ENCODE data around the gene SEMA4D.

The SEMA4D gene

GRCh38 chr9:89460551-89460950 lies 37.4 kb downstream of the SEMA4D start:
- Histone ChIP-seq H3K79me2 (ENCODE audit: insufficient read depth, low read depth) (peaks cover 96% of the 10 kb centered on the region), H4K20me1 (ENCODE audit: insufficient read depth) (peaks cover 45% of the 10 kb centered on the region)
- TF ChIP-seq CTCF (conservative IDR thresholded peaks at IDR 0.05; ENCODE audit: low read depth, low read length) = no peak

DNA sequence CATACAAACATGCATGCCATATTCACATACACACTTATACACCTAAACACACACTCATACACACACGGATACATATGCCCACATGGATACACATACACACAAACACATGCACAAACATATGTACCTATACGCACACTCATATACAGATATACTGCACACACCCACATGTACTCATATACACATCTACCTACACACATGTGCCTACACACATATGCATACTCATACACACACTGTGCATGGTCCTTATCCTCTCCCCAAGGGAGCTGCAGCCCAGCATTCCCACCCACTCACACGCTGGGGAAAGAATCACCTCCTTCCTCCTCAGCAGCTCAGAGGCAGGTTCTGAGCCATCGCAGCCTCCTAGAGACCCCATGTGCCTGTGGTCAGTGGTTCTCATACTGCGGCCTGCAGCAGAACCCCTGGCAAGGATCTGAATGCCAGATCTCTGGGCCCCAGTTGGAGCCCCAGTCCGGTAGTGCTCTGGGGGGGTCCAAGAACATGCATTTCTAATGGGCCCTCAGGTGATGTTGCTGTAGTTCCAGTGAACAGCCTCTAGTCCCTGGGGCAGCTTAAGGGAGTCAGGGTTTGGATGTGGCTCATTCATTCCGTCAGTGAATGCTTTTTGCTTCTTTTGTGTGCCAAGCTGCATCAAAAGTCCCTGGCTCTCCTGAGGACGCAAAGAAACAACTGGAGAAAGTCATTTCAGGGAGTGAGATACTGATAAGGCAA lies 39.0 kb downstream of the SEMA4D start:
- H3K4me1 ChIP-seq (ENCODE audit: low read depth, poor library complexity, severe bottlenecking) = peaks cover 22% of the 10 kb centered on the region
- no peak for TF ChIP-seq CTCF (conservative IDR thresholded peaks at IDR 0.05; ENCODE audit: low read depth, low read length)

More at GRCh38 chr9:89460551-89460950, 37.4 kb downstream of the SEMA4D start:
- Histone ChIP-seq H3K4me3 (IDR thresholded peaks at IDR 0.05; ENCODE audit: insufficient read depth, low read depth, low read length) (no peak overlapping the region), H3K36me3 (ENCODE audit: insufficient read depth) (peaks cover 2% of the 10 kb centered on the region; the same call in 1 of the 2 replicates), H3K4me1 (ENCODE audit: low read depth, poor library complexity, severe bottlenecking) (peaks cover 38% of the 10 kb centered on the region), H2AFZ (ENCODE audit: low read depth) (no peak overlapping the region), H3K4me2 (no peak overlapping the region), H3K9ac (no peak overlapping the region), H3K27ac (no peak overlapping the region), H3K27me3 (ENCODE audit: insufficient read depth, low read depth) (no peaks in the 10 kb centered on the region)

DNA sequence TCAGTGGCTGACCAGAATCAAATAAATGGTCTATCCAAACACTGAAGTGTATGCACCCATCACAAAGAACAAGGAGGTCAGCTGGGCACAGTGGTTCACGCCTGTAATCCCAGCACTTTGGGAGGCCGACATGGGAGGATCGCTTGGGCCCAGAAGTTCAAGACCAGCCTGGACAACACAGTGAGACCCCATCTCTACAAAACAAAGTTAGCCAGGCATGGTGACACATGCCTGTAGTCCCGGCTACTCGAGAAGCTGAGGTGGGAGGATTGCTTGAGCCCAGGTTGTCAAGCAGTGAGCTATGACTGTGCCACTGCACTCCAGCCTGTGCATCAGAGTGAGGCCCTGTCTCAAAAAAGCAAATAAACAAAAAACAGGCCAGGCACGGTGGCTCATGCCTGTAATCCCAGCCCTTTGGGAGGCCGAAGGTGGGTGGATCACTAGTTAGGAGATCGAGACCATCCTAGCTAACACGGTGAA lies 40.5 kb downstream of the SEMA4D start:
- Histone ChIP-seq H3K27me3 (ENCODE audit: insufficient read depth, low read depth) (no peaks in the 10 kb centered on the region), H2AFZ (ENCODE audit: low read depth) (no peak overlapping the region), H3K36me3 (ENCODE audit: insufficient read depth) (peaks cover 13% of the 10 kb centered on the region; the same call in 1 of the 2 replicates), H3K9ac (no peak overlapping the region), H4K20me1 (ENCODE audit: insufficient read depth) (peaks cover 27% of the 10 kb centered on the region), H3K4me1 (ENCODE audit: low read depth, poor library complexity, severe bottlenecking) (peaks cover 12% of the 10 kb centered on the region), H3K4me3 (IDR thresholded peaks at IDR 0.05; ENCODE audit: insufficient read depth, low read depth, low read length) (no peak overlapping the region), H3K4me2 (no peak overlapping the region), H3K27ac (no peak overlapping the region), H3K79me2 (ENCODE audit: insufficient read depth, low read depth) (peaks cover 86% of the 10 kb centered on the region)
- TF ChIP-seq CTCF (conservative IDR thresholded peaks at IDR 0.05; ENCODE audit: low read depth, low read length) = no peak

More for the DNA sequence above, 39.0 kb downstream of the SEMA4D start:
- Histone ChIP-seq H3K36me3 (ENCODE audit: insufficient read depth) (peaks cover 13% of the 10 kb centered on the region; the same call in 1 of the 2 replicates), H3K4me2 (no peak overlapping the region), H3K4me3 (IDR thresholded peaks at IDR 0.05; ENCODE audit: insufficient read depth, low read depth, low read length) (no peak overlapping the region), H4K20me1 (ENCODE audit: insufficient read depth) (peaks cover 29% of the 10 kb centered on the region), H3K27ac (no peak overlapping the region), H2AFZ (ENCODE audit: low read depth) (no peak overlapping the region), H3K9ac (no peak overlapping the region), H3K79me2 (ENCODE audit: insufficient read depth, low read depth) (peaks cover 93% of the 10 kb centered on the region), H3K27me3 (ENCODE audit: insufficient read depth, low read depth) (no peaks in the 10 kb centered on the region)

- no peak overlapping the region for H3K9ac ChIP-seq
- peaks cover 14% of the 10 kb centered on the region; the same call in 1 of the 2 replicates for H4K20me1 ChIP-seq (ENCODE audit: insufficient read depth)
- H3K36me3 ChIP-seq (ENCODE audit: insufficient read depth) = peaks cover 13% of the 10 kb centered on the region; the same call in 1 of the 2 replicates
- H3K4me2 ChIP-seq = no peak overlapping the region
- no peak for TF ChIP-seq CTCF (conservative IDR thresholded peaks at IDR 0.05; ENCODE audit: low read depth, low read length)
- H3K4me1 ChIP-seq (ENCODE audit: low read depth, poor library complexity, severe bottlenecking) = peaks cover 6% of the 10 kb centered on the region
- H2AFZ ChIP-seq (ENCODE audit: low read depth) = no peak overlapping the region
- no peak overlapping the region for H3K4me3 ChIP-seq (IDR thresholded peaks at IDR 0.05; ENCODE audit: insufficient read depth, low read depth, low read length)
- peaks cover 66% of the 10 kb centered on the region for H3K79me2 ChIP-seq (ENCODE audit: insufficient read depth, low read depth)
- H3K27me3 ChIP-seq (ENCODE audit: insufficient read depth, low read depth) = no peaks in the 10 kb centered on the region
- H3K27ac ChIP-seq = no peak overlapping the region
These were observed 42.5 kb downstream of the SEMA4D start for GRCh38 chr9:89455356-89455824.

Measured in KMS-11 (cell line).